Astrocyte (in vitro differentiated cells and primary cell): ENCODE results near the gene CA6. TPM values are rescaled to one million over a fixed set of nuclear protein-coding genes. Genes with fewer than 3 reads are reported as not detected.

ENCODE experiments used
- DNase-seq: peaks from one replicate; pipeline ENCODE4 v3.0.0-alpha.2; 2010; ENCODE audit warnings: low read depth
- FAIRE-seq: peaks from 2 replicates; lab custom pipeline; 2011; peaks lifted over from hg19 to GRCh38; lab: Jason Lieb, UNC
- H2AFZ ChIP-seq: 2 replicates; pipeline ENCODE4 v1.6.0; 2012; ENCODE audit warnings: low read depth, low read length, inconsistent platforms
- H3K27ac ChIP-seq: 2 replicates; pipeline ENCODE4 v1.5.1; 2011; ENCODE audit warnings: low read depth, low read length, inconsistent platforms
- H3K27me3 ChIP-seq: 2 replicates; pipeline ENCODE4 v1.6.0; 2011; ENCODE audit warnings: low read length, inconsistent platforms; ENCODE audit not compliant: insufficient read depth
- H3K36me3 ChIP-seq: 2 replicates; pipeline ENCODE4 v1.5.1; 2011; ENCODE audit warnings: low read length, inconsistent platforms; ENCODE audit not compliant: insufficient read depth
- H3K4me1 ChIP-seq: 2 replicates; pipeline ENCODE4 v1.5.1; 2011; ENCODE audit warnings: low read length, inconsistent platforms; ENCODE audit not compliant: insufficient read depth
- H3K4me2 ChIP-seq: 2 replicates; pipeline ENCODE4 v1.6.0; 2012; ENCODE audit warnings: low read length, inconsistent platforms
- H3K4me3 ChIP-seq: 2 replicates; pipeline ENCODE4 v1.5.1; 2011; ENCODE audit warnings: low read depth, mild to moderate bottlenecking, low read length, inconsistent platforms; ENCODE audit not compliant: insufficient read depth
- H3K79me2 ChIP-seq: 2 replicates; pipeline ENCODE4 v1.6.0; 2012; ENCODE audit warnings: mild to moderate bottlenecking, low read length, inconsistent platforms; ENCODE audit not compliant: insufficient read depth
- H3K9ac ChIP-seq: 2 replicates; pipeline ENCODE4 v1.6.0; 2012; ENCODE audit warnings: mild to moderate bottlenecking, low read length, inconsistent platforms
- H3K9me3 ChIP-seq: 2 replicates; pipeline ENCODE4 v1.5.1; 2012; ENCODE audit warnings: low read depth, mild to moderate bottlenecking, low read length, inconsistent platforms; ENCODE audit not compliant: insufficient read depth
- H4K20me1 ChIP-seq: 2 replicates; pipeline ENCODE4 v1.6.0; 2012; ENCODE audit warnings: low read length, inconsistent platforms; ENCODE audit not compliant: insufficient read depth
- H3K27ac Mint-ChIP-seq: one replicate; pipeline ENCODE4 v1.8.0; 2021; ENCODE audit warnings: mild to moderate bottlenecking, mixed read lengths; ENCODE audit not compliant: unreplicated experiment
- H3K27me3 Mint-ChIP-seq: one replicate; pipeline ENCODE4 v1.8.0; 2021; ENCODE audit warnings: low read depth, mixed read lengths; ENCODE audit not compliant: unreplicated experiment
- H3K36me3 Mint-ChIP-seq: one replicate; pipeline ENCODE4 v1.8.0; 2021; ENCODE audit warnings: low read depth, mixed read lengths; ENCODE audit not compliant: unreplicated experiment
- H3K4me1 Mint-ChIP-seq: one replicate; pipeline ENCODE4 v1.8.0; 2021; ENCODE audit warnings: low read depth, mixed read lengths; ENCODE audit not compliant: unreplicated experiment
- H3K4me3 Mint-ChIP-seq: one replicate; pipeline ENCODE4 v1.8.0; 2021; ENCODE audit warnings: mild to moderate bottlenecking, moderate library complexity, mixed read lengths; ENCODE audit not compliant: unreplicated experiment
- H3K9me3 Mint-ChIP-seq: one replicate; pipeline ENCODE4 v1.8.0; 2021; ENCODE audit warnings: mild to moderate bottlenecking, mixed read lengths; ENCODE audit not compliant: unreplicated experiment
- EZH2 ChIP-seq: IDR thresholded peaks from 2 replicates; pipeline ENCODE4 v1.6.1; 2012; ENCODE audit warnings: mild to moderate bottlenecking, low read length, inconsistent platforms; ENCODE audit not compliant: insufficient read depth
- total RNA-seq: library from RNA; stranded (reverse); gene quantifications from 2 replicates; pipeline ENCODE4 v1.2.1, GENCODE V29; 2021
- TF ChIP-seq, protein P1 (sequence below): IDR thresholded peaks from 2 replicates; pipeline ENCODE4 v1.5.1; 2011; ENCODE audit warnings: low read depth, mild to moderate bottlenecking, inconsistent platforms, low read length, moderate library complexity; ENCODE audit not compliant: insufficient read depth

The CA6 gene
- total RNA-seq, 1 donor from 2014 or later = not detected

DNA sequence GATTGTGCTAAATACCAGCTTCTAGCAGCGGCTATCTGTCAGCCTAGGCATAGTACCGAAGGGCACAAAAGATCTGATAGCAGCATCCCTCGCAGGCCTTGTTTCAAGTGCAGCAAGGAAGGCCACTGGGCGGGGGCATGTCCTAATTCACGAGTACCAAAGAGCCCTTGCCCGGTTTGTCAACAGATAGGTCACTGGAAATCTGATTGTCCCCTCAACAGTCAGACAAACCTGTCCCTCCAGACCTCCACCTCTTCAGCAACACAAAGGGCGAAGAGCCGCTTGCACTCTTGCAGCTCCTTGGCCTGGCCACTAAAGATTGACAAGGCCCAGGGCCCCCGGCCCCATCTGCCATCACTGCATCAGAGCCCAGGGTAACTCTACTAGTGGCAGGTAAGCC, 22.7 kb upstream of the CA6 start:
- Mint-ChIP-seq H3K4me1 (peaks cover 1% of the 10 kb centered on the region), H3K27ac (no peak overlapping the region), H3K9me3 (peaks cover 3% of the 10 kb centered on the region), H3K27me3 (peaks cover 20% of the 10 kb centered on the region), H3K4me3 (no peak overlapping the region), H3K36me3 (peaks cover 3% of the 10 kb centered on the region)
- Histone ChIP-seq H3K4me2 (no peak overlapping the region), H3K4me3 (no peak overlapping the region), H3K27ac (no peak overlapping the region), H3K9me3 (no peaks in the 10 kb centered on the region), H3K27me3 (peaks cover 16% of the 10 kb centered on the region), H4K20me1 (no peaks in the 10 kb centered on the region), H3K36me3 (no peaks in the 10 kb centered on the region), H3K4me1 (no peaks in the 10 kb centered on the region), H2AFZ (no peak overlapping the region), H3K79me2 (no peaks in the 10 kb centered on the region), H3K9ac (no peak overlapping the region)
- no peak for TF ChIP-seq EZH2
- TF ChIP-seq, protein P1, sequence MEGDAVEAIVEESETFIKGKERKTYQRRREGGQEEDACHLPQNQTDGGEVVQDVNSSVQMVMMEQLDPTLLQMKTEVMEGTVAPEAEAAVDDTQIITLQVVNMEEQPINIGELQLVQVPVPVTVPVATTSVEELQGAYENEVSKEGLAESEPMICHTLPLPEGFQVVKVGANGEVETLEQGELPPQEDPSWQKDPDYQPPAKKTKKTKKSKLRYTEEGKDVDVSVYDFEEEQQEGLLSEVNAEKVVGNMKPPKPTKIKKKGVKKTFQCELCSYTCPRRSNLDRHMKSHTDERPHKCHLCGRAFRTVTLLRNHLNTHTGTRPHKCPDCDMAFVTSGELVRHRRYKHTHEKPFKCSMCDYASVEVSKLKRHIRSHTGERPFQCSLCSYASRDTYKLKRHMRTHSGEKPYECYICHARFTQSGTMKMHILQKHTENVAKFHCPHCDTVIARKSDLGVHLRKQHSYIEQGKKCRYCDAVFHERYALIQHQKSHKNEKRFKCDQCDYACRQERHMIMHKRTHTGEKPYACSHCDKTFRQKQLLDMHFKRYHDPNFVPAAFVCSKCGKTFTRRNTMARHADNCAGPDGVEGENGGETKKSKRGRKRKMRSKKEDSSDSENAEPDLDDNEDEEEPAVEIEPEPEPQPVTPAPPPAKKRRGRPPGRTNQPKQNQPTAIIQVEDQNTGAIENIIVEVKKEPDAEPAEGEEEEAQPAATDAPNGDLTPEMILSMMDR = no peak
- DNase-seq (no peak), FAIRE-seq (no peak)

DNA sequence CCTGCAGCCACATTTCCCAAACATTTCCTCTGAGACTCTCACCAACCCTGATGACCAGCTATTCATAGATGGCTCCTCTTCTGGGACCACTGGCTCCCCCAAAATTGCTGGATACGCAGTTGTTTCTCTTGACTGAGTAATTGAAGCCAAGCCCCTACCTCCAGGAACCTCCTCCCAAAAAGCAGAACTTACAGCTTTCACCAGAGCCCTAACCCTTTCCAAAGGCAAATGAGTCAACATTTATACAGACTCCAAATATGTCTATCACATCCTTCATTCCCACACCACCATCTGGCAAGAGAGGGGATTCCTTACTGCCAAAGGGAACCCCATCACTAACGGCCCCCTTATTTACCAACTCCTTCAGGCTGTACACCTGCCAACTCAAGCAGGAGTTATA, 20.3 kb upstream of the CA6 start:
- H3K36me3 ChIP-seq = no peaks in the 10 kb centered on the region
- Mint-ChIP-seq H3K9me3 (peaks cover 3% of the 10 kb centered on the region), H3K27me3 (peaks cover 20% of the 10 kb centered on the region), H3K36me3 (peaks cover 3% of the 10 kb centered on the region), H3K4me1 (no peaks in the 10 kb centered on the region), H3K4me3 (no peak overlapping the region), H3K27ac (no peak overlapping the region)
- TF ChIP-seq, protein P1 = no peak
- no peak for TF ChIP-seq EZH2
- H3K79me2 ChIP-seq = no peaks in the 10 kb centered on the region
- H3K9me3 ChIP-seq = no peaks in the 10 kb centered on the region
- H3K4me3 ChIP-seq = no peak overlapping the region
- H3K4me2 ChIP-seq = no peak overlapping the region
- no peak for DNase-seq
- no peak overlapping the region for H3K9ac ChIP-seq
- H3K27me3 ChIP-seq = peaks cover 16% of the 10 kb centered on the region
- FAIRE-seq = no peak
- H3K27ac ChIP-seq = no peak overlapping the region
- no peaks in the 10 kb centered on the region for H4K20me1 ChIP-seq
- H2AFZ ChIP-seq = no peak overlapping the region
- H3K4me1 ChIP-seq = no peaks in the 10 kb centered on the region

DNA sequence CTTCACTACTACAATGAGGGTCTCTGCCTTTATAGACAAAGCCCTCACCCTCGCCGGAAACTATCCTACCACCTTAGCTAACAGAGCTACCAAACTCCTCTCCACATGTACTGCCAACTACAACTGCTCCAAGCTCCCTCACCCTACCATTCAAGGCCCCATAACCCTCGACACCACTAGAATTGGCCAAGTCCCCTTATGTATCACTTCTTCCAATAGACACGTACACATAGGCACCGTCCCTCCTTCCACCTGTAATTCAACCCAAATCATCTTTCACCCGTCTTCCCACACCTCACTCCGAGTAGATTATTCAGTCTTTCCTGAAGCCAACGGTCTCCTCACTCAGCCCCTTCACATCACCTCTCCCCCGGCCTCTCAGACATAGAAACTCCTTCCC, 19.7 kb upstream of the CA6 start:
- H3K4me2 ChIP-seq = no peak overlapping the region
- no peak overlapping the region for H3K27ac ChIP-seq
- no peaks in the 10 kb centered on the region for H4K20me1 ChIP-seq
- TF ChIP-seq, protein P1 = no peak
- TF ChIP-seq EZH2 = no peak
- no peaks in the 10 kb centered on the region for H3K79me2 ChIP-seq
- no peak overlapping the region for H3K9ac ChIP-seq
- DNase-seq (no peak), FAIRE-seq (no peak)
- Mint-ChIP-seq H3K36me3 (peaks cover 2% of the 10 kb centered on the region), H3K4me1 (no peaks in the 10 kb centered on the region), H3K9me3 (peaks cover 3% of the 10 kb centered on the region), H3K4me3 (no peak overlapping the region), H3K27ac (no peak overlapping the region), H3K27me3 (peaks cover 19% of the 10 kb centered on the region)
- H3K9me3 ChIP-seq = no peaks in the 10 kb centered on the region
- no peaks in the 10 kb centered on the region for H3K36me3 ChIP-seq
- no peaks in the 10 kb centered on the region for H3K4me1 ChIP-seq
- H3K4me3 ChIP-seq = no peak overlapping the region
- H3K27me3 ChIP-seq = peaks cover 16% of the 10 kb centered on the region
- H2AFZ ChIP-seq = no peak overlapping the region
